OCI-LY7 (cell line): ENCODE results near the gene DNMT3A. TPM values are rescaled to one million over a fixed set of nuclear protein-coding genes. Genes with fewer than 3 reads are reported as not detected.

Experiments
- BruUV-seq: library from RNA; stranded (reverse); fragments of 400-500 nt; replicated peaks from 2 replicates; lab custom pipeline; 2021; lab: Mats Ljungman, UMichigan
- CTCF ChIA-PET: fragments of 300-600 bp; sonication (Branson Sonifier 250); formaldehyde crosslinking; loops from one replicate; lab custom pipeline; 2022; ENCODE audit warnings: antibody characterized with exemption; ENCODE audit not compliant: unreplicated experiment; lab: Charles Lee
- POLR2A ChIA-PET: fragments of 300-600 bp; sonication (Branson Sonifier 250); formaldehyde crosslinking; loops from one replicate; lab custom pipeline; 2022; ENCODE audit warnings: antibody characterized with exemption; lab: Charles Lee
- DNase-seq: peaks from one replicate; pipeline ENCODE4 v3.0.0-alpha.2; 2015; ENCODE audit warnings: low spot score
- H2AFZ ChIP-seq: fragments of 200-600 bp; sonication (generic), shearing (Covaris generic); 2 replicates; pipeline ENCODE4 v1.6.1; 2014; ENCODE audit warnings: mild to moderate bottlenecking, antibody characterized with exemption, low read length, moderate library complexity
- H3K27ac ChIP-seq: fragments of 200-600 bp; sonication (generic); 2 replicates; pipeline ENCODE4 v1.5.1; 2014; ENCODE audit warnings: mixed run types, low read depth, mild to moderate bottlenecking, moderate library complexity, low read length, inconsistent platforms; ENCODE audit not compliant: poor library complexity, severe bottlenecking
- H3K36me3 ChIP-seq: fragments of 200-600 bp; sonication (generic); 2 replicates; pipeline ENCODE4 v1.6.1; 2014; ENCODE audit warnings: mild to moderate bottlenecking, antibody characterized with exemption, low read length, moderate library complexity, mixed read lengths; ENCODE audit not compliant: insufficient read depth
- H3K4me1 ChIP-seq: fragments of 200-600 bp; sonication (generic); 2 replicates; pipeline ENCODE4 v1.5.1; 2014; ENCODE audit warnings: mild to moderate bottlenecking, low read length; ENCODE audit not compliant: insufficient read depth, poor library complexity, severe bottlenecking
- H3K4me2 ChIP-seq: fragments of 200-600 bp; sonication (generic); 2 replicates; pipeline ENCODE4 v1.6.1; 2014; ENCODE audit warnings: mild to moderate bottlenecking, low read length
- H3K4me3 ChIP-seq: fragments of 200-600 bp; sonication (generic); 2 replicates; pipeline ENCODE4 v1.5.1; 2014; ENCODE audit warnings: mild to moderate bottlenecking, low read depth, low read length; ENCODE audit not compliant: poor library complexity, severe bottlenecking
- H3K79me2 ChIP-seq: fragments of 200-600 bp; sonication (generic); 2 replicates; pipeline ENCODE4 v1.6.1; 2016; ENCODE audit warnings: low read depth, mild to moderate bottlenecking, low read length, moderate library complexity, mixed read lengths; ENCODE audit not compliant: insufficient read depth
- H3K9me2 ChIP-seq: fragments of 200-600 bp; sonication (generic); 2 replicates; pipeline ENCODE4 v1.6.1; 2016; ENCODE audit warnings: mild to moderate bottlenecking, low read length, mixed read lengths; ENCODE audit not compliant: insufficient read depth
- H3K9me3 ChIP-seq: fragments of 200-600 bp; sonication (generic); 2 replicates; pipeline ENCODE4 v1.6.1; 2014; ENCODE audit warnings: mild to moderate bottlenecking, mixed run types, low read length, mixed read lengths
- H4K20me1 ChIP-seq: fragments of 200-600 bp; sonication (generic); 2 replicates; pipeline ENCODE4 v1.6.1; 2014; ENCODE audit warnings: mild to moderate bottlenecking, antibody characterized with exemption, low read length, moderate library complexity, mixed read lengths; ENCODE audit not compliant: insufficient read depth
- CTCF ChIP-seq: fragments of 200-600 bp; sonication (generic); conservative IDR thresholded peaks from 2 replicates; pipeline ENCODE4 v1.5.1; 2014; ENCODE audit warnings: mild to moderate bottlenecking, antibody characterized with exemption, low read length, moderate library complexity, mixed read lengths
- EZH2phosphoT487 ChIP-seq: fragments of 200-600 bp; sonication (generic); IDR thresholded peaks from 2 replicates; pipeline ENCODE4 v1.6.1; 2018; ENCODE audit warnings: low read depth, borderline replicate concordance, mild to moderate bottlenecking, mixed run types, antibody characterized with exemption, low read length, moderate library complexity, mixed read lengths
- intact Hi-C: fragments of 100-400 bp; cut with micrococcal nuclease; formaldehyde crosslinking; loops from one replicate; pipeline ENCODE4 v1.10.0; 2022; ENCODE audit not compliant: unreplicated experiment
- total RNA-seq, 2 experiments: library from RNA; depleted of rRNA in 1 of 2; stranded (reverse); fragments of >200 nt in 1 of 2; shearing (Covaris generic) in 1 of 2; gene quantifications; 2 replicates each; pipeline ENCODE4 v1.2.3, GENCODE V29; 2014 to 2022

Gene DNMT3A
- total RNA-seq, 2 experiments from 2014 or later: 2.8 to 7.3 TPM

GRCh38 chr2:25247792-25248512 lies 93.8 kb downstream of the DNMT3A start:
- no peaks in the 10 kb centered on the region for H3K9me2 ChIP-seq
- no peak overlapping the region for H3K27ac ChIP-seq
- H3K4me3 ChIP-seq: no peak overlapping the region
- no peaks in the 10 kb centered on the region for H3K36me3 ChIP-seq
- no peaks in the 10 kb centered on the region for H3K9me3 ChIP-seq
- no TSS peak for BruUV-seq
- no peak overlapping the region for H2AFZ ChIP-seq
- intact Hi-C loops: no loop called here
- no peaks in the 10 kb centered on the region for H3K4me1 ChIP-seq
- DNase-seq: no peak
- CTCF ChIA-PET: no interaction called here
- POLR2A ChIA-PET: no interaction called here
- TF ChIP-seq EZH2phosphoT487 (no peak), CTCF (no peak)
- no peaks in the 10 kb centered on the region for H3K79me2 ChIP-seq
- no peak overlapping the region for H3K4me2 ChIP-seq
- no peaks in the 10 kb centered on the region for H4K20me1 ChIP-seq

GRCh38 chr2:25246558-25247290 lies 95.0 kb downstream of the DNMT3A start:
- POLR2A ChIA-PET: no interaction called here
- no peak overlapping the region for H3K4me3 ChIP-seq
- no peaks in the 10 kb centered on the region for H3K4me1 ChIP-seq
- CTCF ChIA-PET: no interaction called here
- intact Hi-C loops: no loop called here
- H3K9me2 ChIP-seq: no peaks in the 10 kb centered on the region
- no peaks in the 10 kb centered on the region for H3K79me2 ChIP-seq
- no peak overlapping the region for H3K27ac ChIP-seq
- no peaks in the 10 kb centered on the region for H3K36me3 ChIP-seq
- BruUV-seq: no TSS peak
- no peak for TF ChIP-seq EZH2phosphoT487
- TF ChIP-seq CTCF: no peak
- H2AFZ ChIP-seq: no peak overlapping the region
- no peaks in the 10 kb centered on the region for H4K20me1 ChIP-seq
- no peak overlapping the region for H3K4me2 ChIP-seq
- no peak for DNase-seq
- H3K9me3 ChIP-seq: no peaks in the 10 kb centered on the region

GRCh38 chr2:25246001-25246400 lies 95.7 kb downstream of the DNMT3A start:
- Histone ChIP-seq H3K9me3 (no peaks in the 10 kb centered on the region), H4K20me1 (no peaks in the 10 kb centered on the region), H3K36me3 (no peaks in the 10 kb centered on the region), H3K4me2 (no peak overlapping the region), H3K4me3 (no peak overlapping the region), H2AFZ (no peak overlapping the region), H3K79me2 (no peaks in the 10 kb centered on the region), H3K4me1 (no peaks in the 10 kb centered on the region), H3K27ac (no peak overlapping the region), H3K9me2 (no peaks in the 10 kb centered on the region)
- TF ChIP-seq CTCF (no peak), EZH2phosphoT487 (no peak)
- no TSS peak for BruUV-seq
- CTCF ChIA-PET: no interaction called here
- intact Hi-C loops: no loop called here
- POLR2A ChIA-PET: no interaction called here
- no peak for DNase-seq
